NCI-H82 (cell line): ENCODE results near the gene CCL7.

Source experiments
- DNase-seq: peaks from one replicate; lab custom pipeline; 2025; lab: John Stamatoyannopoulos, UW

CCL7 gene

GRCh38 chr17:34246881-34247280, 23.1 kb upstream of the CCL7 start:
- no peak for DNase-seq

- DNase-seq = no peak
These were observed 21.5 kb upstream of the CCL7 start for GRCh38 chr17:34248511-34249024.

GRCh38 chr17:34249061-34249460, 21.0 kb upstream of the CCL7 start:
- DNase-seq = no peak

- no peak for DNase-seq
These were observed 20.5 kb upstream of the CCL7 start for GRCh38 chr17:34249478-34249877.

- no peak for DNase-seq
These were observed 18.8 kb upstream of the CCL7 start for GRCh38 chr17:34251186-34251585.

GRCh38 chr17:34252095-34252443, 18.0 kb upstream of the CCL7 start:
- no peak for DNase-seq

GRCh38 chr17:34252444-34253138, 17.4 kb upstream of the CCL7 start:
- no peak for DNase-seq

GRCh38 chr17:34253139-34253525, 16.9 kb upstream of the CCL7 start:
- DNase-seq = no peak

GRCh38 chr17:34254146-34254545, 15.9 kb upstream of the CCL7 start:
- DNase-seq = no peak

GRCh38 chr17:34254651-34255380, 15.2 kb upstream of the CCL7 start, which contains the start of gene CCL2:
CCL2 (plus strand) TSS chr17:34255285; CDS start chr17:34255350, 65 bp downstream.
- DNase-seq = peak; percentile 63

GRCh38 chr17:34255381-34255732, 14.7 kb upstream of the CCL7 start:
- DNase-seq = no peak

- DNase-seq = no peak
These were observed 14.2 kb upstream of the CCL7 start for GRCh38 chr17:34255841-34256240.

- DNase-seq = no peak
These were observed 12.6 kb upstream of the CCL7 start for GRCh38 chr17:34257299-34257985.

GRCh38 chr17:34257986-34258326, 12.1 kb upstream of the CCL7 start:
- DNase-seq = no peak

- DNase-seq = no peak
These were observed 10.9 kb upstream of the CCL7 start for GRCh38 chr17:34259146-34259545.

GRCh38 chr17:34260861-34261260, 9.2 kb upstream of the CCL7 start:
- DNase-seq = no peak

GRCh38 chr17:34261568-34262337, 8.3 kb upstream of the CCL7 start:
- no peak for DNase-seq

- DNase-seq = no peak
These were observed 4.3 kb upstream of the CCL7 start for GRCh38 chr17:34265711-34266110.

GRCh38 chr17:34275881-34276280, 5.9 kb downstream of the CCL7 start:
- DNase-seq = no peak

- DNase-seq = no peak
These were observed 6.8 kb downstream of the CCL7 start for GRCh38 chr17:34276826-34277225.

- DNase-seq = no peak
These were observed 13.6 kb downstream of the CCL7 start for GRCh38 chr17:34283571-34283970.

- DNase-seq = no peak
These were observed 15.3 kb downstream of the CCL7 start, which contains the start of gene CCL11 for GRCh38 chr17:34285286-34285792. CCL11 (plus strand) TSS chr17:34285742; CDS start chr17:34285809, 67 bp downstream.
